Mononuclear cell (primary cell): ENCODE data around the gene TBC1D4. TPM values are rescaled to one million over a fixed set of nuclear protein-coding genes. Genes with fewer than 3 reads are reported as not detected.

Experiments
- H3K27me3 ChIP-seq: 2 replicates; pipeline ENCODE4 v1.6.0; 2011; ENCODE audit warnings: low read length, control low read depth; ENCODE audit not compliant: insufficient read depth
- H3K4me1 ChIP-seq: 2 replicates; pipeline ENCODE4 v1.5.1; 2011; ENCODE audit warnings: mild to moderate bottlenecking, low read length, control low read depth; ENCODE audit not compliant: insufficient read depth
- H3K4me3 ChIP-seq: 2 replicates; pipeline ENCODE4 v1.5.1; 2011; ENCODE audit warnings: mild to moderate bottlenecking, low read length, moderate library complexity
- H3K9me3 ChIP-seq: 2 replicates; pipeline ENCODE4 v1.5.1; 2011; ENCODE audit warnings: low read depth, mild to moderate bottlenecking, control low read depth, low read length
- total RNA-seq: library from RNA; depleted of rRNA; stranded (reverse); fragments of >200 nt; gene quantifications from one replicate; pipeline ENCODE4 v1.2.3, GENCODE V29; 2012

Gene TBC1D4
- total RNA-seq, 1 donor: 34.5 TPM

DNA sequence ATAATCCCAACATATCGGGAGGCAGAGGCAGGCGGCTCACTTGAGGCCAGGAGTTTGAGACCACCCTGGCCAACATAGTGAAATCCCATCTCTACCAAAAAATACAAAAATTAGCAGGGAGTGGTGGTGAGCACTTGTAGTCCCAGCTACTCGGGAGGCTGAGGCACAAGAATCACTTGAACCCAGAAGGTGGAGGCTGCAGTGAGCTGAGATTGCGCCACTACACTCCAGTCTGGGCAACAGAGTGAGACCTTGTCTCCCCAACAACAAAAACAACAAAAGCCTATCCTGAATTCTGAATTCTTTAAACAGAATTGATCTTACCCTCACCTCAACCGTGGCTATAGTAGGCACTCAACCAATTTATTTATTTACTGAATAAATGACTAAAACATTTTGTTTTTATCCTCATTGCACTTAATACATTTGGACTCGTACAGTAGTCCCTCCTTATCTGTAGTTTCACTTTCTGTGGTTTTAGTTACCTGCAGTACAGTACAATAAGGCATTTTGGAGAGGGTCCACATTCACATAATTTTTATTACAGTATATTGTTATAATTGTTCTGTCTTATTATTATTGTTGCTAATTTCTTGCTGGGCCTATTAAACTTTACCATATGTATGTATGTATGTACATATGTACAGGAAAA is 98.8 kb downstream of the TBC1D4 start:
- no peaks in the 10 kb centered on the region for H3K4me1 ChIP-seq
- no peaks in the 10 kb centered on the region for H3K27me3 ChIP-seq
- no peak overlapping the region for H3K4me3 ChIP-seq
- H3K9me3 ChIP-seq: no peaks in the 10 kb centered on the region

- Histone ChIP-seq H3K4me3 (no peak overlapping the region), H3K27me3 (no peaks in the 10 kb centered on the region), H3K9me3 (no peaks in the 10 kb centered on the region), H3K4me1 (no peaks in the 10 kb centered on the region)
Observed at GRCh38 chr13:75378301-75378700, 103.7 kb downstream of the TBC1D4 start.

DNA sequence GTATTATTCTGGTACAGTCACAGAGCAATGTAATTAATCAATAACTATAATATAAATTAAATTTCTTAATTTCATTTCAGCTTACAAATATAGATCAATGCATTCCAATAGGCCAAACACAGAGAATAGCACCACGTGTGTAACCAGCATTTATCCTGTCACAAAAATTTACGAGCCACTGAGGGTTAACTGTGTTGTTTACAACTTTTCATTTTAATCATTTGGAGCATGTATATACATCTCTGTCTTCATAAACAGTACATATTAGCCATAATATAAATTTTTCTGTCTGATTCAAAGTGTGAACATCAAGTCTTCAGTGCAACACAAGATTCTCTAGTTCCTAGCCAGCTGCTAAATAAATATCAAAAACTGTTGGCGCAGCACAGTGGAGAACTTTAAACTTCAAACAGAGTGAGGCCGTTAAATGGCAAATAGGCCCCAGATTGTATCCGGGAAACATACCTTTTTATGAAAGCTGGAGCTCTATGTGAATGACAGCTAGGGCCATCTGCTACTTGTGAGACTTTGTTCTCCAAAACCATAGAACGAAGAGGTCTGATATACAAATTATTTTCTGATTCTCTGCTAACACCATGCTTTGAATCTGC is 105.1 kb downstream of the TBC1D4 start:
- Histone ChIP-seq H3K4me3 (no peak overlapping the region), H3K4me1 (no peaks in the 10 kb centered on the region), H3K27me3 (no peaks in the 10 kb centered on the region), H3K9me3 (no peaks in the 10 kb centered on the region)

- Histone ChIP-seq H3K9me3 (no peaks in the 10 kb centered on the region), H3K4me3 (no peak overlapping the region), H3K4me1 (no peaks in the 10 kb centered on the region), H3K27me3 (no peaks in the 10 kb centered on the region)
Observed at GRCh38 chr13:75375329-75375728, 106.6 kb downstream of the TBC1D4 start.

DNA sequence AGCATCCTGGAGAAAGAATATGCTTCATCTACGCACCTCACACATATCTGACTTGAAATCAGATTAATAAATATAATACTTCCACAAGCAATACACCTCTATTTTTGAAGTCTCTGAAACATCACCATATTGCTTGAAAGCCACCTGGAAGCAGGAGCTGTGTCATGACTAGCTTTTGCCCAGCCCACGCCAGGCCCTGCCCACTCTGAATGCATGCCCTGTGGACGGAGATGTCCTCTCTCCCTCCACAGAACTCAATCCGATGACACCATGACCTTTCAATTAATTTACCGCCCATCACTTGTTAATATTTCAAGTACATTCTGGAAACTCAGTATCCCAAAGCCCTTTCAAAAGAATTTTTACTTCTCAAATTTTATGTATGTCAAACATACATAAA is 108.0 kb downstream of the TBC1D4 start:
- H3K4me3 ChIP-seq: no peak overlapping the region
- no peaks in the 10 kb centered on the region for H3K27me3 ChIP-seq
- no peaks in the 10 kb centered on the region for H3K4me1 ChIP-seq
- no peaks in the 10 kb centered on the region for H3K9me3 ChIP-seq

GRCh38 chr13:75372923-75373841 is 108.8 kb downstream of the TBC1D4 start:
- no peaks in the 10 kb centered on the region for H3K9me3 ChIP-seq
- no peaks in the 10 kb centered on the region for H3K27me3 ChIP-seq
- H3K4me1 ChIP-seq: no peaks in the 10 kb centered on the region
- no peak overlapping the region for H3K4me3 ChIP-seq

GRCh38 chr13:75372517-75372916 is 109.5 kb downstream of the TBC1D4 start:
- H3K9me3 ChIP-seq: no peaks in the 10 kb centered on the region
- H3K4me1 ChIP-seq: no peaks in the 10 kb centered on the region
- H3K4me3 ChIP-seq: no peak overlapping the region
- H3K27me3 ChIP-seq: no peaks in the 10 kb centered on the region

GRCh38 chr13:75371203-75371602 is 110.8 kb downstream of the TBC1D4 start:
- Histone ChIP-seq H3K27me3 (no peaks in the 10 kb centered on the region), H3K4me1 (peaks cover under 1% of the 10 kb centered on the region), H3K4me3 (no peak overlapping the region), H3K9me3 (no peaks in the 10 kb centered on the region)

- Histone ChIP-seq H3K4me1 (peaks cover 5% of the 10 kb centered on the region), H3K4me3 (no peak overlapping the region), H3K27me3 (no peaks in the 10 kb centered on the region), H3K9me3 (no peaks in the 10 kb centered on the region)
Observed at GRCh38 chr13:75370774-75371173, 111.2 kb downstream of the TBC1D4 start.

DNA sequence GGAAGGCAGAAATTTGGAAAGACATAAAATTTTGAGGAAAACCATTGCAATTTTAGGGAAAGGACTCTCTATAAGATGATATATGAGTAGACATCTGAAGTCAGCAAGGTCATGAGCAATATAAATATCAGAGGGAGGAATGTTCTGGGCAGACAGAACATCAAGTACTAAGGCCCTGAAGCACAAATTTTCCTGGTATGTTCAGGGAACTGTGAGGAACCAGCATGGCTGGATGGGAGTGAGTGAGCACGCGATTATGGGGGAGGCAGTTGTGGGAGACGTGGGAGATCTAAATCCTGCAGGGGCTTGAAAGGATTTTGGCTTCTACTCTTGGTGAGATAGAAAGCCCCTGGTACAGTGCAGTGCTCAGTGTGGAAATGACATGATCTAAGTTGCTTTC is 112.0 kb downstream of the TBC1D4 start:
- Histone ChIP-seq H3K4me1 (peaks cover 7% of the 10 kb centered on the region), H3K9me3 (no peaks in the 10 kb centered on the region), H3K27me3 (no peaks in the 10 kb centered on the region), H3K4me3 (no peak overlapping the region)

- H3K27me3 ChIP-seq: no peaks in the 10 kb centered on the region
- no peaks in the 10 kb centered on the region for H3K9me3 ChIP-seq
- H3K4me1 ChIP-seq: peaks cover 7% of the 10 kb centered on the region
- no peak overlapping the region for H3K4me3 ChIP-seq
Observed at GRCh38 chr13:75368167-75368566, 113.8 kb downstream of the TBC1D4 start.

GRCh38 chr13:75366380-75367280 is 115.3 kb downstream of the TBC1D4 start:
- Histone ChIP-seq H3K27me3 (no peaks in the 10 kb centered on the region), H3K9me3 (no peaks in the 10 kb centered on the region), H3K4me3 (no peak overlapping the region)

DNA sequence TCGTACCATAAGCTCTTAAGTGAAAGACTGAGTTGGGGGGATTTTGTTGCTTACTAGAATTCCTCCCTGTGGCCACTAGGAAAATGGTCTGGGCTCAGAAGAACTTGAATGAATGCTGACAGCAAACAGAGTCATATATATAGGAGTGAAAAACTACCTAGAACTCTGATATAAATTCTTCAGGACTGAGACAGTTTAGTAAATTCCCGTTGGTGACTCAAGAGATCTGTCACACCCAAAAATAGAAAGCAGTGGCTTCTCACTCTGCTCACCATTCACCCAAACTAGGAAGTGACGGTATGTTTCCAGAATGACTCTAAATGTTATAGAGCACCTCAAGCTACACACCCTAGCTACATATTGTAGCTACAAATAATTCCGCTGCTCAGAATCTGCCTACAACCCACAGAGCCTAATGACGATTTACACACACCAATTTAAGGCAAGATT is 116.2 kb downstream of the TBC1D4 start:
- Histone ChIP-seq H3K4me1 (peaks cover 7% of the 10 kb centered on the region), H3K9me3 (no peaks in the 10 kb centered on the region), H3K4me3 (no peak overlapping the region), H3K27me3 (no peaks in the 10 kb centered on the region)

More at GRCh38 chr13:75366380-75367280, 115.3 kb downstream of the TBC1D4 start:
- H3K4me1 ChIP-seq: peaks cover 7% of the 10 kb centered on the region

- peaks cover 7% of the 10 kb centered on the region for H3K4me1 ChIP-seq
- no peak overlapping the region for H3K4me3 ChIP-seq
- H3K27me3 ChIP-seq: no peaks in the 10 kb centered on the region
- no peaks in the 10 kb centered on the region for H3K9me3 ChIP-seq
Observed at GRCh38 chr13:75364131-75364713, 117.7 kb downstream of the TBC1D4 start.
